HUES64 (cell line): ENCODE data around the gene TXLNA.

Experiments used
- H3K27ac ChIP-seq: 2 replicates; pipeline ENCODE4 v1.7.0; 2013; ENCODE audit warnings: low read depth, low read length, inconsistent platforms
- H3K27me3 ChIP-seq: 2 replicates; pipeline ENCODE4 v1.6.1; 2013; ENCODE audit warnings: mild to moderate bottlenecking, low read length; ENCODE audit not compliant: insufficient read depth
- H3K36me3 ChIP-seq: 2 replicates; pipeline ENCODE4 v1.6.1; 2013; ENCODE audit warnings: mild to moderate bottlenecking, low read length; ENCODE audit not compliant: insufficient read depth
- H3K4me1 ChIP-seq: 2 replicates; pipeline ENCODE4 v1.6.1; 2013; ENCODE audit warnings: mild to moderate bottlenecking, low read length, moderate library complexity; ENCODE audit not compliant: insufficient read depth
- H3K4me3 ChIP-seq: 2 replicates; pipeline ENCODE4 v1.5.1; 2013; ENCODE audit warnings: mild to moderate bottlenecking, low read length, moderate library complexity
- H3K9ac ChIP-seq: 2 replicates; pipeline ENCODE4 v1.6.1; 2013; ENCODE audit warnings: mild to moderate bottlenecking, low read depth, low read length
- H3K9me3 ChIP-seq: 2 replicates; pipeline ENCODE4 v1.6.1; 2013; ENCODE audit warnings: low read depth, low read length; ENCODE audit not compliant: insufficient read depth
- WGBS: fragments of 150-250, 120-280 bp; methylation state at CpG from one replicate; pipeline ENCODE4 v1.1.7; 2013; ENCODE audit warnings: missing lambda C conversion rate; 5-methylcytosine and 5-hydroxymethylcytosine counted together

The TXLNA gene

DNA sequence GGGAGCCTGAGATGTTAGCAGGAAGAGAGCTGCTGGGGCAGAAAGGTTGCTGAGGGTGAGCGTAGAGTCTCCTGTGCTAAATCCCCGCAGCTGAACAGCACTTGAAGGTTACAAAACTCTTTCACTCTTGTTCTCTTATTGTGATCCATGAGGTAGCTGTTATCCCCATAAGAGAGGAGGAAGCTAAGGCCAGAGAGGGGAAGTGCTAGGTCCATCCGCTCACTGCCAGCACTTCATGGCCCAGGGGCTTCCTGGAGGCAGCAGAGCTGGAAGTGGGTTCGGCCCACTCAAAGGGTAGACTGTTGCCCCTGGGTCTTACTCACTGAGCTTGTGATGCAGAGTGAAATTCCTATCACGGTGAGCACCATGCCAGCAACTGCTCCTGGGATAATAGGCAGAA is 37.1 kb downstream of the TXLNA start:
- H3K9ac ChIP-seq: no peak overlapping the region
- no peak overlapping the region for H3K27ac ChIP-seq
- WGBS: 94% methylated on average over 5 of the region's 5 CpGs
- no peaks in the 10 kb centered on the region for H3K9me3 ChIP-seq
- H3K4me3 ChIP-seq: no peak overlapping the region
- H3K27me3 ChIP-seq: no peaks in the 10 kb centered on the region
- peaks cover 8% of the 10 kb centered on the region; the same call in 1 of the 2 replicates for H3K4me1 ChIP-seq
- peaks cover 33% of the 10 kb centered on the region for H3K36me3 ChIP-seq

GRCh38 chr1:32219022-32219421 is 39.5 kb downstream of the TXLNA start:
- no peaks in the 10 kb centered on the region for H3K27me3 ChIP-seq
- no peak overlapping the region for H3K27ac ChIP-seq
- WGBS: 96% methylated on average over 6 of the region's 7 CpGs
- H3K4me3 ChIP-seq: no peak overlapping the region
- no peaks in the 10 kb centered on the region for H3K9me3 ChIP-seq
- H3K4me1 ChIP-seq: peaks cover 10% of the 10 kb centered on the region; the same call in 1 of the 2 replicates
- H3K9ac ChIP-seq: no peak overlapping the region
- H3K36me3 ChIP-seq: peaks cover 38% of the 10 kb centered on the region

GRCh38 chr1:32220746-32221580 is 41.5 kb downstream of the TXLNA start:
- peaks cover 39% of the 10 kb centered on the region for H3K36me3 ChIP-seq

DNA sequence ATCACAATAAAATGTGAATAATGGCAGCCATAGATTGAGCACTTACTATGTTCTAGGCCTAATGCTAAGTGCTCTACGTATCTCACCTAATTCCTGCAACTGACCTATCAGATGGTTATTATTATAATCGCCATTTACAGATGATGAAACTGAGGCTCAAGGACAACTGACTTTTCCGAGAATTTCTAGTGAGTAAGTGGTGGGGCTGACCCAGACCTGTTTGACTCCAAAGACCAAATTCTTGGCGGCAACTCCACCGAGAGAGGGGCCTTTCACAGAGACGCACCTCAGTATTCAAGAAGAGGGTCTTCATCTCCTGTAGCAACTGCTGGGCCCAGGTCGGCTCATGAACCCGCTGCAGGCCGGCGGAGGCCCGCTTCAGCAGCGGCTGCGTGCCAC is 42.1 kb downstream of the TXLNA start:
- H3K36me3 ChIP-seq: peaks cover 39% of the 10 kb centered on the region
- peak overlapping the region; percentile 97 for H3K4me3 ChIP-seq
- no peaks in the 10 kb centered on the region for H3K27me3 ChIP-seq
- H3K4me1 ChIP-seq: peaks cover 10% of the 10 kb centered on the region; the same call in 1 of the 2 replicates
- H3K9me3 ChIP-seq: no peaks in the 10 kb centered on the region
- H3K9ac ChIP-seq: peak overlapping the region; percentile 73
- 10% methylated on average over 13 of the region's 13 CpGs for WGBS
- peak overlapping the region; percentile 72; the same call in 1 of the 2 replicates for H3K27ac ChIP-seq

More at GRCh38 chr1:32220746-32221580, 41.5 kb downstream of the TXLNA start:
- Histone ChIP-seq H3K4me3 (peak overlapping the region; percentile 97), H3K9me3 (no peaks in the 10 kb centered on the region), H3K4me1 (peaks cover 10% of the 10 kb centered on the region; the same call in 1 of the 2 replicates), H3K9ac (peak overlapping the region; percentile 73), H3K27ac (no peak overlapping the region), H3K27me3 (no peaks in the 10 kb centered on the region)
- WGBS: 91% methylated on average over 3 of the region's 4 CpGs

- WGBS: under 1% methylated on average over 46 of the region's 46 CpGs
- H3K4me3 ChIP-seq: peak within 1 kb of the TSS; percentile 97
- H3K9ac ChIP-seq: peak within 1 kb of the TSS; percentile 90
- H3K27me3 ChIP-seq: no peaks in the 10 kb centered on the region
- peaks cover 37% of the 10 kb centered on the region for H3K36me3 ChIP-seq
- H3K27ac ChIP-seq: peak within 1 kb of the TSS; percentile 80
- no peaks in the 10 kb centered on the region for H3K9me3 ChIP-seq
- peaks cover 10% of the 10 kb centered on the region; the same call in 1 of the 2 replicates for H3K4me1 ChIP-seq
Observed at GRCh38 chr1:32221980-32222755, 42.7 kb downstream of the TXLNA start, which contains the start of the genes EIF3I and TMEM234. Gene EIF3I, plus strand, starts transcription at chr1:32222407. Its CDS starts 35 bp downstream, at chr1:32222442. Gene TMEM234, minus strand, starts transcription at chr1:32222353. Its CDS starts 31 bp downstream, at chr1:32222322.

- peaks cover 10% of the 10 kb centered on the region; the same call in 1 of the 2 replicates for H3K4me1 ChIP-seq
- H3K9me3 ChIP-seq: no peaks in the 10 kb centered on the region
- H3K27ac ChIP-seq: no peak overlapping the region
- H3K9ac ChIP-seq: no peak overlapping the region
- no peaks in the 10 kb centered on the region for H3K27me3 ChIP-seq
- H3K4me3 ChIP-seq: no peak overlapping the region
- peaks cover 50% of the 10 kb centered on the region for H3K36me3 ChIP-seq
- 93% methylated on average over 3 of the region's 3 CpGs for WGBS
Observed at GRCh38 chr1:32223683-32224082, 44.2 kb downstream of the TXLNA start.

DNA sequence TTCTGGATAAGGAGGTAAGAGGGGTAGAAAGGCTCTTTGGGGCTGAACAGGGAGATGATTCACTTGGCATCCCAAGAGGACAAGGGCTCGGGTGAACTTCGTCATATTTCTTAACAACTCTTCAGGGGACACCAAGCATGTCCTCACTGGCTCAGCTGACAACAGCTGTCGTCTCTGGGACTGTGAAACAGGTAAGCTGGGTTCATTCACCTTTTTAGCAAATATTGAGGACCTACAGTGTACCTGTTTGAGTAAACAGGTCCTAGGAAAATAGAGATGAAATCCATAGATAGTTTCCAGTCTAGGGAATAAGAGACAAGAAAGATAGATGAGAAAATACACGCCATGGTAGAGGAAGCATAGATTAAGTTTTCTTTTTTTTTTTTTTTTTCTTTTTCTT is 44.8 kb downstream of the TXLNA start:
- H3K9me3 ChIP-seq: no peaks in the 10 kb centered on the region
- H3K4me3 ChIP-seq: no peak overlapping the region
- H3K36me3 ChIP-seq: peaks cover 55% of the 10 kb centered on the region
- no peak overlapping the region for H3K9ac ChIP-seq
- WGBS: 94% methylated on average over 3 of the region's 4 CpGs
- no peak overlapping the region for H3K27ac ChIP-seq
- peaks cover 10% of the 10 kb centered on the region; the same call in 1 of the 2 replicates for H3K4me1 ChIP-seq
- no peaks in the 10 kb centered on the region for H3K27me3 ChIP-seq

DNA sequence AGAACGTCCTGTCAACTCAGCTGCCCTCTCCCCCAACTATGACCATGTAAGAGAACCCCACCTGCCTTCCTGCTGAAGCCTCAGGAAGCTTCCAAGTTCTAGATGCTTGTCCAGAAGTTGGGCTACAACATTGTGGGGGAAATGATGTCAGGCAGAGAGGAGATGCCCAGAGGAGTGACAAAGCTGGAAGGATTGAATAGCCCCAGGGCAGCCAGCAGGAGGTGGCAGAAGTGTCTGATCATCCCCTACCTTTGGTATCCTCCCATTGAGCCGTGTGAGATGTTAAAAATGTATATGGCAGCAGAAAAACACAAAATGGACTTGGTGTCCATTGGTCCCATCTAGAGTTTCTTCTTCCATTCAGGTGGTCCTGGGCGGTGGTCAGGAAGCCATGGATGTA is 49.3 kb downstream of the TXLNA start:
- Histone ChIP-seq H3K4me3 (no peak overlapping the region), H3K27me3 (no peaks in the 10 kb centered on the region), H3K4me1 (no peaks in the 10 kb centered on the region), H3K9ac (no peak overlapping the region), H3K36me3 (peaks cover 88% of the 10 kb centered on the region), H3K27ac (no peak overlapping the region), H3K9me3 (no peaks in the 10 kb centered on the region)
- WGBS: 96% methylated on average over 3 of the region's 3 CpGs

DNA sequence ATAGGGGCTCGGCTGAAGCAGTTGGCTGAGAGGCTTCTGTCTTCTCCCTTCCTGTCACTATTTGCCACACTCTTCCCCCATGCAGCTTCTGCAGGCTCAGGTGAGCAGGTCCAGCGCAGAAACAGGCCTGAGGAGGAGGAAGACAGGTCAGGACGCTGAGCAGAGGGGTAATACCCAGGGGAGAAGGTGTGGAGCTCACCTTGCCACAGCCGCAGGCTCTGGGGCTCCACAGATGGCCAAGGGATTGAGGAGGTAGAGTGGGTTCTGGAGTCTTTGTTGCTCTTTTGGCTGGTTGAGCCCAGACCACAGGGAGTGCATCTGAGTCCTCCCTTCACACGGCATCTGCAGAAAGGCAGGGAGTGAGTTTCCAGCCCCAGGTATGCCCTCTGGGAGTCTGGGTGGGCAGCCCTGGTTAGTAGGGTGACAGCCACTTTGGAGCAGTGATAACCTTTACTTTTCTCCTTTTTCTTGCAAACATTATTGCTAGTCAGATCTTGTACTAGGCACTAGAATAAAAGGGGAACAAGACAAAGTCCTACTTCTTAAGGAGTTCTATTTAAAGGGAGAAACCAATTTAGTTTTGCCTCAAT is 52.5 kb downstream of the TXLNA start:
- WGBS: 91% methylated on average over 5 of the region's 5 CpGs
- H3K36me3 ChIP-seq: peaks cover 79% of the 10 kb centered on the region

GRCh38 chr1:32232558-32233304 is 53.3 kb downstream of the TXLNA start:
- Histone ChIP-seq H3K27ac (no peak overlapping the region), H3K4me3 (no peak overlapping the region), H3K36me3 (peaks cover 71% of the 10 kb centered on the region), H3K9ac (no peak overlapping the region), H3K27me3 (no peaks in the 10 kb centered on the region), H3K4me1 (no peaks in the 10 kb centered on the region), H3K9me3 (no peaks in the 10 kb centered on the region)
- WGBS: 91% methylated on average over 8 of the region's 8 CpGs

More for the DNA sequence above, 52.5 kb downstream of the TXLNA start:
- Histone ChIP-seq H3K27me3 (no peaks in the 10 kb centered on the region), H3K4me1 (no peaks in the 10 kb centered on the region), H3K9ac (no peak overlapping the region), H3K9me3 (no peaks in the 10 kb centered on the region), H3K4me3 (no peak overlapping the region), H3K27ac (no peak overlapping the region)
